Measurements from ENCODE around the gene GDI1. TPM values are rescaled to one million over a fixed set of nuclear protein-coding genes. Genes with fewer than 3 reads are reported as not detected.

The GDI1 gene
- total RNA-seq, 3 donors from 2014 or later (not counting 1 experiment from before 2014, with no cell fraction given), result 138 to 174 (median 140) TPM

DNA sequence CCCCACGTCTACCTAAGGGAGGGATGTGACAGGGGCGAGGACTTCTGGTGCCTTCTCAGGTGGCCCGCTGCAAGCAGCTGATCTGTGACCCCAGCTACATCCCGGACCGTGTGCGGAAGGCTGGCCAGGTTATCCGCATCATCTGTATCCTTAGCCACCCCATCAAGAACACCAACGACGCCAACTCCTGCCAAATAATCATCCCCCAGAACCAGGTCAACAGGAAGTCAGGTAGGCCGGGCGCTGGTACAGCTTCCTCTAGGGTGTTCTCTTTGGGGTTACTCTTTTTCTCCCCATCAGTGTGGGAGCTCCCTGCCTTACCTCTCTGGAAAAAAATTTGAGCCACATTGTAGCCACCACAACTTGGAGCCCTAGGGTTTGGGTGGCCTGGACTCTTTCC, 4.6 kb downstream of the GDI1 start:
- TF ChIP-seq, protein P1, sequence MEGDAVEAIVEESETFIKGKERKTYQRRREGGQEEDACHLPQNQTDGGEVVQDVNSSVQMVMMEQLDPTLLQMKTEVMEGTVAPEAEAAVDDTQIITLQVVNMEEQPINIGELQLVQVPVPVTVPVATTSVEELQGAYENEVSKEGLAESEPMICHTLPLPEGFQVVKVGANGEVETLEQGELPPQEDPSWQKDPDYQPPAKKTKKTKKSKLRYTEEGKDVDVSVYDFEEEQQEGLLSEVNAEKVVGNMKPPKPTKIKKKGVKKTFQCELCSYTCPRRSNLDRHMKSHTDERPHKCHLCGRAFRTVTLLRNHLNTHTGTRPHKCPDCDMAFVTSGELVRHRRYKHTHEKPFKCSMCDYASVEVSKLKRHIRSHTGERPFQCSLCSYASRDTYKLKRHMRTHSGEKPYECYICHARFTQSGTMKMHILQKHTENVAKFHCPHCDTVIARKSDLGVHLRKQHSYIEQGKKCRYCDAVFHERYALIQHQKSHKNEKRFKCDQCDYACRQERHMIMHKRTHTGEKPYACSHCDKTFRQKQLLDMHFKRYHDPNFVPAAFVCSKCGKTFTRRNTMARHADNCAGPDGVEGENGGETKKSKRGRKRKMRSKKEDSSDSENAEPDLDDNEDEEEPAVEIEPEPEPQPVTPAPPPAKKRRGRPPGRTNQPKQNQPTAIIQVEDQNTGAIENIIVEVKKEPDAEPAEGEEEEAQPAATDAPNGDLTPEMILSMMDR (IDR thresholded peaks at IDR 0.05), result no peak
- Mint-ChIP-seq H3K36me3 (no peaks in the 10 kb centered on the region), H3K27ac (no peak overlapping the region)

DNA sequence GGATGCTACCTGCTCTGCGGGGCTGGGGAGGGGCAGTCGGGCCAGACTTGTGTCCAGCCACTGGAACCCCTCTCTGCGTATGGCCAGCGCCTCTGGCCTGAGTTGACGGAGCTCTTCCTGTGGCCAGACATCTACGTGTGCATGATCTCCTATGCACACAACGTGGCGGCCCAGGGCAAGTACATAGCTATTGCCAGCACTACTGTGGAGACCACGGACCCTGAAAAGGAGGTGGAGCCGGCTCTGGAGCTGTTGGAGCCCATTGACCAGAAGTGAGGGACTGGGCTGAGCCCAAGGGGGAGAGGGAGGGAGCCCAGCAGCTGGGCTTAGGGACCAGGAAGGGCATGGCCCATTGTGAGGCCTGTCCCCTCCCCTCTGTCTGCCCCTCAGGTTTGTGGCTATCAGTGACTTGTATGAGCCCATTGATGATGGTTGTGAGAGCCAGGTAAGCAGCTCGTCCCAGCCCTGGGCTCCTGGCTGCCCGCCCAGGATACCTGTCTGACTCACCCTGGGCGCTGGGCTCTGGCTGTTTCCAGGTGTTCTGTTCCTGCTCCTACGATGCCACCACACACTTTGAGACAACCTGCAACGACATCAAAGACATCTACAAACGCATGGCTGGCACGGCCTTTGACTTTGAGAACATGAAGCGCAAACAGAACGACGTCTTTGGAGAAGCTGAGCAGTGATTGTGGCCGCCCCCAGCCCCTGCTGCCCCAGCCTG, 5.2 kb downstream of the GDI1 start:
- intact Hi-C loops (cut with micrococcal nuclease), result loop anchor here (5.0 kb wide), 1 partner anchor 45 kb away; the partner anchor contains the start of gene RPL10

More for the DNA sequence above, 4.6 kb downstream of the GDI1 start:
- peaks cover 12% of the 10 kb centered on the region for H3K36me3 ChIP-seq (ENCODE audit: control insufficient read depth, insufficient read depth, low read length)
- peaks cover 43% of the 10 kb centered on the region for H3K4me1 ChIP-seq (ENCODE audit: control insufficient read depth, insufficient read depth, low read length)
- ATAC-seq (no peak), DNase-seq (peak in 1 of 2 donors; percentile 34)
- H3K9me3 Mint-ChIP-seq, result no peaks in the 10 kb centered on the region
- 92% methylated on average over 9 of the region's 11 CpGs for WGBS (ENCODE audit: insufficient coverage)
- intact Hi-C loops (cut with micrococcal nuclease), result loop anchor here (5.0 kb wide), 1 partner anchor 44 kb away; the partner anchor contains the start of gene RPL10
- no peaks in the 10 kb centered on the region for H3K27me3 Mint-ChIP-seq (ENCODE audit: low read depth in 2 of 2)
- no peak overlapping the region for H3K4me3 ChIP-seq (ENCODE audit: low read length)
- no peaks in the 10 kb centered on the region for H3K27me3 ChIP-seq (ENCODE audit: control insufficient read depth, insufficient read depth, low read length)
- H3K9me3 ChIP-seq (ENCODE audit: control insufficient read depth, insufficient read depth, low read length), result no peaks in the 10 kb centered on the region
- H3K27ac ChIP-seq (ENCODE audit: low read length), result no peak overlapping the region
- H3K4me3 Mint-ChIP-seq, result no peak overlapping the region
- H3K4me1 Mint-ChIP-seq, result peaks cover 0 to 14% of the 10 kb centered on the region in 2 donors

DNA sequence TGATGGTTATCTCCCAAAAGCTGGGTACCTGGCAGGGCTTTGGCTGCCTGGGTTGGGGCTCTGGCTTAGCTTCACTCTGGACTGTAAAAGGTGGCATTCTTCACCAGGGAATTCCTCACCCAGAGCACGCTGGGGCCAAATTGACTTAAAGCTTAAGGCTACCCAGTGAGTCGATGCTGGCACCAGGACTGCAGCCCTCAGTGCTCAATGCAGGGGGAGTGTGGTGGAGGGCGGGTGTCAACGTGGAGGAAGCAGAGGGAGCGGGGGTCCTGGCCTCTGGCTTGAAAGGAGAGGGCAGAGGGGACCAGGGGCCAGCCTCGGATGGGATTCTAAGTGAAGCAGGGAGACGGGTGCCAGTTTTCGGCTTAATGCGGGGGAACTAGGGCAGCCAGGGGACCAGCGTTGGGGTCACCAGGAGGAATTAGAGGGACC, 6.5 kb downstream of the GDI1 start:
- Histone ChIP-seq H3K4me3 (ENCODE audit: low read length) (peak overlapping the region; percentile 22), H3K4me1 (ENCODE audit: control insufficient read depth, insufficient read depth, low read length) (peaks cover 33% of the 10 kb centered on the region), H3K27ac (ENCODE audit: low read length) (peak overlapping the region; percentile 77), H3K9me3 (ENCODE audit: control insufficient read depth, insufficient read depth, low read length) (no peaks in the 10 kb centered on the region), H3K27me3 (ENCODE audit: control insufficient read depth, insufficient read depth, low read length) (no peaks in the 10 kb centered on the region), H3K36me3 (ENCODE audit: control insufficient read depth, insufficient read depth, low read length) (peaks cover 15% of the 10 kb centered on the region)
- H3K27me3 Mint-ChIP-seq (ENCODE audit: low read depth in 2 of 2), result no peaks in the 10 kb centered on the region
- intact Hi-C loops (cut with micrococcal nuclease), result loop anchor here (5.0 kb wide), 1 partner anchor 46 kb away; the partner anchor contains the start of gene RPL10
- H3K4me1 Mint-ChIP-seq, result peaks cover 0 to 8% of the 10 kb centered on the region in 2 donors
- TF ChIP-seq, protein P1 (IDR thresholded peaks at IDR 0.05), result no peak
- H3K4me3 Mint-ChIP-seq, result peak overlapping the region; percentile 67
- no peaks in the 10 kb centered on the region for H3K9me3 Mint-ChIP-seq
- H3K36me3 Mint-ChIP-seq, result no peaks in the 10 kb centered on the region
- H3K27ac Mint-ChIP-seq, result peak overlapping the region; percentile 76 to 93
- DNase-seq, result peak in 1 of 2 donors; percentile 15
- WGBS (ENCODE audit: insufficient coverage), result 24% methylated on average over 10 of the region's 10 CpGs
- peak in 2 of 3 donors; percentile 3 to 28 for ATAC-seq

More for the DNA sequence above, 5.2 kb downstream of the GDI1 start:
- DNase-seq, result no peak
- H3K4me1 ChIP-seq (ENCODE audit: control insufficient read depth, insufficient read depth, low read length), result peaks cover 43% of the 10 kb centered on the region
- H3K27ac Mint-ChIP-seq, result no peak overlapping the region
- no peaks in the 10 kb centered on the region for H3K27me3 Mint-ChIP-seq (ENCODE audit: low read depth in 2 of 2)
- no peaks in the 10 kb centered on the region for H3K9me3 Mint-ChIP-seq
- H3K27ac ChIP-seq (ENCODE audit: low read length), result no peak overlapping the region
- H3K4me1 Mint-ChIP-seq, result peaks cover 0 to 18% of the 10 kb centered on the region in 2 donors
- TF ChIP-seq, protein P1 (IDR thresholded peaks at IDR 0.05), result no peak
- no peaks in the 10 kb centered on the region for H3K36me3 Mint-ChIP-seq
- WGBS (ENCODE audit: insufficient coverage), result 89% methylated on average over 21 of the region's 21 CpGs
- H3K36me3 ChIP-seq (ENCODE audit: control insufficient read depth, insufficient read depth, low read length), result peaks cover 12% of the 10 kb centered on the region
- H3K4me3 ChIP-seq (ENCODE audit: low read length), result no peak overlapping the region
- ATAC-seq, result no peak
- no peak overlapping the region for H3K4me3 Mint-ChIP-seq
- no peaks in the 10 kb centered on the region for H3K9me3 ChIP-seq (ENCODE audit: control insufficient read depth, insufficient read depth, low read length)
- no peaks in the 10 kb centered on the region for H3K27me3 ChIP-seq (ENCODE audit: control insufficient read depth, insufficient read depth, low read length)

All from natural killer cell (primary cell).